CD4-positive, alpha-beta T cell treated with Interleukin-17A for 4 hours (primary cell): ENCODE measurements around the gene NOS1AP.

Experiments used
- DNase-seq: peaks from one replicate; pipeline ENCODE4 v3.0.0-alpha.2; 2020; ENCODE audit warnings: mixed read lengths

Gene NOS1AP

DNA sequence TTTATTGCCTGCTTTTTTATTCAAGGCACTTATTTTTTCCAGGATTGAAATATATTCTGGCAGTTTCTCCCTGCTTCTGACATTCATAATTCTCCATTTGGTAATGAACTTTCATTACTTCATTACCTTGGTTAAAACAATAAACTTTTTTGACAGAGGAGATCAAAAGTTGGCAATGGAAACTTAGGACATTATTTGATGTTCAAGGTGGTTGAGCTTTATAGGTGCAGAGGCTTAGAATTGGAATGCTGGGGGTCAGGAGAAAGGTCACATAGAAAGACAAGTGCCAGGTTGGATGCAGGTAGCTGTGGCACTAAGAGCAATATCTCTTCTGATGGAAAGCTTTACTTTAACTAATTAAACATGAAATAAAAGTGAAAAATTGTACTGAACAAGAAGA is 154.8 kb downstream of the NOS1AP start:
- no peak for DNase-seq

DNA sequence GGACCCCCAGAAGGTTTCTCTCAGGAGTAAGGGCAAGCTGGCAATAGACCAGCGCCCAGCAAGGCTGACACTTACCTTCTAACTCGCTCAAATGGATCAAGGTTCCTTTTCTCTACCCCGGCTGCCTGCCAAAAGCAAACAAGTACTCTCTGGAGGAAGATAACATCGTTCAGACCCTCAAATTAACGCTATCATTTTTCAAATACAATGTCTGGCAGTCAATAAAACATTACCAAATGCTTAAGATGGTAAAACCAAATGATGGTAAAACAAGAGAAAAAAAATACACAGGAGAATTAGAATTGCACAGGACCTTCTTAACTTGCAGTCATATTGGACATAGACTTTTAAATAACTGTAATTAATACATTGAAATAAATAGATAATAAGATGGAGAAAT is 159.1 kb downstream of the NOS1AP start:
- no peak for DNase-seq

DNA sequence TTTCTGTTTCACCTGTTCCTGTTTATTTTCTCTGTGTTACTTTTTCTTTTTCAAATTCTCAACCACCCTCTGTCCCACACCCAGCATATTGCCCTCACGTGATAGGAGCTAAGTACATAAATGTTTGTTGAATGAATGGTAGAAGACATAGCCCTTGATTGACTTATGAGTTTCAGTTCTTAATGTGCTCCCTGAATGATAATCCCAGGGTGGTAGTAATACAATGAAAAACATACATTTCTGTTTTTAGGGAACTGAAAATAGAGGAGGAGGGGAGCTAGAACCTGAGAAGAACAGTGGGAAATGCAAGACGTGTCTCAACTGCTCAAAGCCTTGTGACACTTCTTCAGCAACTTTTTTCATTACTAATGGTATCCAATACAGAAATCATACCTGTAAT is 160.1 kb downstream of the NOS1AP start:
- DNase-seq, result no peak

DNA sequence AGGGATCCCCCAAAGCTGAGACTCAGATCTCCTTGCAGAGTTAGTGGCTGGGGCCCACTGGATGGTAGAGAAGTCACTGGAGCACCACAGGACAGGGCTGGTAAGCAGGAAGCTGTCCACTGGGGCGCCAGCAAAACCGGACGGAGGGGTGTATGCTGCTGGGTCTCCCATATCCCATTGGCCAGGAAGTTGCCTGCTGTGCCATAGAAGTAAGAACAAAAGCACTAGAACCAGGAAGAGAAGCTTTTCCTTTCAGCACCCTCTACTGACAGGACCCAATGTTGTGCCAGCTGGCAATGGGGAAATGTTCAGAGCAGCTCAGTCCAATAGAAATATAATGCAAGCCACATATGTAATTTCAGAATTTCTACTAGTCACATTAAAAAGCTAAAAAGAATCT is 160.6 kb downstream of the NOS1AP start:
- no peak for DNase-seq

- no peak for DNase-seq
Observed at GRCh38 chr1:162230517-162230916, 161.0 kb downstream of the NOS1AP start.

DNA sequence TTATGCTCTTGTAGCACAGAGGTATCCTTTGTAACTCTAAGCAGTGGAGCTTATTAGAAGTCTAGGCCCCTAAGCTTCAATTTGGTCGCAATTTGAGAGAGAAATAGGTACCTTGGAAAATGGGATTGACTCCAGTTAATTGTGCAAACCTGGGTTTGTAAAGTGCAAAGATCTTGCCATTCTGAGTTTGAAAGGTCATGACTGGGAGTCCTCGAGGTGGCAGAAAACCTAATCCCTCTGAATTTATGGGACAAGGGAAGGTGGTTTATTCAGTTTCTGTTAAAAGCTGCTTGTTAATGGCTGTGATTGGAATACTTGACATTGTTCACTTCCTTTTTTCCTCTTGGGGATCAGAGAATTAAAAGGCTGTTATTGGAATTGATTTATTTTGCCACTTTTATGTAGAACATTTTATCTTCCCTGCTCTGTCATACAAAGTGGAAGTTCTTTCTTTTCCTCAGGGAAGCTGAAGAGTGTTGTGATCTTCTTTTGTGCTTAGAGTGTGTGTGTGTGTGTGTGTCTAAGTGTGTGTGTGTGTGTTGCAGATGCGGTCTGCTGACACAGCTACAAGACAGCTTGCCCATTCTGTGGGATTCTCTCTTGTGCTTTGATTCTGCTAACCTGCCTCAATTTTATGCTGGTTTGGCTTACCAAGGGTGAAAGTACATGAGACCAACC is 162.7 kb downstream of the NOS1AP start:
- no peak for DNase-seq

DNA sequence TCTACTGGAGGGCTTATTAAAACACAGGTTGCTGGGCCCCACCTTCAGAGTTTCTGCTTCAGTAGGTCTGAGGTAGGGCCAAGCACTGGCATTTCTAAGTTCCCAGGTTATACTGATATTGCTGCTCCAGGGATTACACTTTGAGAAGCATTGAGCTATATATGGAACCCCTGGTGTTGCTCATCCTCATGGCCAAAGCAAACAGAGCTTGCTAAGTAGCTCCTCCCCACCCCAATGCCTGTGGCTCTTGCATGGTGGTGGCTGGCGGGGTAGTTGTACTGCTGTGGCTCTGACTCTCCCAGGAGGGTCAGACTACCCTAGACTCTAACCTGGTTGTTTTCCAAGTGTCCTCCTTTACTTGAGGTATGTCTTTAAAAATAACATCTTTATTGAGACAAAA is 163.6 kb downstream of the NOS1AP start:
- DNase-seq, result no peak

- no peak for DNase-seq
Observed at GRCh38 chr1:162233937-162234336, 164.4 kb downstream of the NOS1AP start.

GRCh38 chr1:162234571-162234970 is 165.1 kb downstream of the NOS1AP start:
- DNase-seq, result no peak

- DNase-seq, result no peak
Observed at GRCh38 chr1:162235241-162235800, 165.8 kb downstream of the NOS1AP start.

- no peak for DNase-seq
Observed at GRCh38 chr1:162236201-162236600, 166.7 kb downstream of the NOS1AP start.

DNA sequence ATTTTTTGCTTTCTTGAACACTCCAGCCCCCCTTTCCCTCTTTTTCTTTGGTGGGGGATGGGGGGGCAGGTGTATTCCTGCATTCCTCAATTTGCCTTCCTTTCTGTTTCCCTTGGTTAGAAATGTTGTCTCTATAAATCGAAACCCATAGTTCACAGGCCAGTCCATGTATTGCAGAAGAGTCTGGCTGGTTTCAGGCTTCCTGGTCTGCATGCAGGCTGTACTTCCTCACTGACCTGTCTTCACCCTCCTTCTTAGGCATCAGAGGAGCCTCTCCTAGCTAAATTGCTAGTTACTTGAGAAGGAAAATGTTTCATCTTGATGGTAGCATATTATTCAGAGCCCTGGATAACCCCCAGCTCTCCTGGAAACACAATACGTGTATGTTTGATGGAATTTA is 167.1 kb downstream of the NOS1AP start:
- DNase-seq, result no peak

GRCh38 chr1:162240577-162240976 is 171.1 kb downstream of the NOS1AP start:
- DNase-seq, result no peak

DNA sequence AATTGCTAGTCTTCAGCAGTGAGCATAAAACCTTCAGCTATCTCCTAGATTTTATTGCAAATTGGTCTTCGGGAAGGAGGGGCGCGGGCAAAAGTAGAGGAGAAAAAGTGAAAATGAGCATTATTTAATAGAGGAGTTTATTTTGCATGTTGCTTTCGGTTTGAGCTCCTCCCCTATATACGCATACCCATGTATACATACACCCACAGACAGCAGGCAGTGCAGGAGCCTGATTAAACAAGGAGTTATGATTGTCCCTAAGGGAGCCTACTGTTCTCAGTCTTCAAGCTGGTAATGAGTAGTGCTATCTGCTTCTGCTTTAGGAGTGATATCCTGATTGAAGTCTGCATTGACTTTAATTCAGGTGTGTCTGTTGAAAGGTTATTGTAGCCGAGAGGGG is 173.3 kb downstream of the NOS1AP start:
- no peak for DNase-seq

- DNase-seq, result no peak
Observed at GRCh38 chr1:162248854-162249535, 179.5 kb downstream of the NOS1AP start.

GRCh38 chr1:162250004-162250730 is 180.7 kb downstream of the NOS1AP start:
- no peak for DNase-seq

DNA sequence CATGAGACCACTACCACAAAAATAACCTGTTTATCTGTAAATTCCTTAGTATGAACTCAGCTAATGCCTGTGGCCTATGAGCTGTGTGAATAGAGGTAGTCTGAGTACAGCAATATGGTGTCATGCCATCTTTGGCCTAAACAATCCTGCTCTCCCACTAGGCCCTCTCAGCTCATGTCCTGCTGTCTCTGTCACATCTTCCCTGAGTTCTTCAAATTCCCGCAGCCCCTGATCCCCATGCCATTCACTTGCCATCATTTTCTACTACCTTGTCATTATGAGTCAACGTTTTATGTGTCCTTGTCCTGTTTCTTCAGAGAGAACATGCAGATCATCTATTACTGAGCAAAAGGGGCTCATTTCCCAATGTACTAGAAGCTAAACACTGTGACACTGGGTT is 181.6 kb downstream of the NOS1AP start:
- DNase-seq, result no peak

DNA sequence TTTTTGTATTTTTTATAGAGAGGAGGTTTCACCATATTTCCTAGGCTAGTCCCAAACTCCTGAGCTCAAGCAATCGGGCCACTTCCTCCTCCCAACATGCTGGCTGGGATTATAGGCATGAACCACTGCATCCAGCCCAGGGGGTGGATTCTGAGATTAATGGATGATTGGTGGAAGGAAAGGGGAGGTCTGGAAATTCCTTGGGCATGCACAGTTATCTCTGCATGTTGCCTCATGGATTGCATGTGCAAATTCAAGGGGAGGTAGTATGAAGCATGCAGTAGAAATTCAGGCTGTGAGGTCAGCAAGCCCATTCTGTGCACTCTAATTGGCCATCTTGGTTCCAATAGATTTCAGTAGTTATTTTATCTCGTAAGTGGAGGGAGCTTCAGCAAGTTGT is 182.7 kb downstream of the NOS1AP start:
- DNase-seq, result no peak

DNA sequence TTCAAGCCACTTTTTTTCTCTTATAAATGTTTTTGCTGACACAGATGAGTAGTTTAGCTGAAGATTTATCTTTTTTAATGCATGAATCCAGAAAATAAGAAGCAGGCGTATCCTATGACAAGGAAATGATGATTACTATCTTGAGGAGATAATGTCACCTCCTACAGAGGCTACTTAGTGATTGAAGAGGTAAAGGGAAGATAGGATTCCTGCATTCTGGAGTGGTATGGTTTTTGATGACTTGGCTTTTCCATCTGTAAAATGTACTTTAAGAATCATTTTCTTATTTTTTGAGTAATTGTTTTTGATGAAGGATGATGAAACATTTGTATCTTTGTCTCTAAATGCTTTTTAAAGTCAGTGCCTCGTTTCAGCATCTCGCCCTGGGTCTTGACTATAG is 184.3 kb downstream of the NOS1AP start:
- DNase-seq, result no peak

- DNase-seq, result no peak
Observed at GRCh38 chr1:162256287-162256686, 186.8 kb downstream of the NOS1AP start.

- no peak for DNase-seq
Observed at GRCh38 chr1:162258394-162258793, 188.9 kb downstream of the NOS1AP start.

DNA sequence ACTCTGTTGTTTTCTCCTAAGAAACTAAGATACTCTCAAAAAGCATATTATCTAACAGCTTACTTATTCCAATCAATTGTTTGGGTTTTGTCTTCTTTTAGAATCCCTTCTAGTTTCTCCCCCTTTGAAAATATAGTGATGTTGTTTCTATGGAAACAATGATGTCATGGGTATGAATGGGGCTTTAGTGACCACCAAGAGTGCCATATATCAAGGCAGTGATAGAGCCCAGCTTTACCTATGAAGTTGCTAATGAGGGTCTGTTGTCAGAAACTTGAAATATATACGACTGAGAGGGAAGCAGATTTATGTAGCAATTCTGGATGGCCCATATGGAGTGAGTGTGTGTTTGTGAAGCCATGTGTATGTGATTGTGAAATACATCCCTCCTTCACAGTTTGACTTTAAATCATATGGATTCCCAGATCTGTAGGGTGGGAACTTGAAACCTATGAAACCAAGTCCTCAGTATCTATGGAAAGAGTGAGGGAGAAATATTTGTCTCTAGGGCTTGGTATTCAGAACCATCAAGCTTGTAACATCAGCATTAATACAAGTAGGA is 190.5 kb downstream of the NOS1AP start:
- DNase-seq, result no peak

DNA sequence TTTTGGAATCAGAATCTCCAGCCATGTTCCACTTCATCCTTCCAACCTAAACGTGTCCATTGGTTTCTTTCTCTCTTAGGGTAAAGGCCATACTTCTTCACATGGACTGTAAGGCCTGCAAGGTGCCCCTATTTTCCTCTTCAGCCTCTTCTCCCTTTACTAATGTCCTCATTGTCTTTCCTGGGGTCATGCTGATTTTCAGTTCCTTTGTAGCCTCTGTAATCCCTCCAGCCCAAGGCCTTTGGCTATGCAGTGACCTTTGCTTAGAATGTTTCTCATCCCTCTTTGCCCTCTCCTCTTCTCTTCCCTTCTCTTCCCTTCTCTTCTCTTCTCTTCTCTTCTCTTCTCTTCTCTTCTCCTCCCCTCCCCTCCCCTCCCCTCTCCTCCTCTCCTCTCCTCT is 194.6 kb downstream of the NOS1AP start:
- DNase-seq, result no peak

DNA sequence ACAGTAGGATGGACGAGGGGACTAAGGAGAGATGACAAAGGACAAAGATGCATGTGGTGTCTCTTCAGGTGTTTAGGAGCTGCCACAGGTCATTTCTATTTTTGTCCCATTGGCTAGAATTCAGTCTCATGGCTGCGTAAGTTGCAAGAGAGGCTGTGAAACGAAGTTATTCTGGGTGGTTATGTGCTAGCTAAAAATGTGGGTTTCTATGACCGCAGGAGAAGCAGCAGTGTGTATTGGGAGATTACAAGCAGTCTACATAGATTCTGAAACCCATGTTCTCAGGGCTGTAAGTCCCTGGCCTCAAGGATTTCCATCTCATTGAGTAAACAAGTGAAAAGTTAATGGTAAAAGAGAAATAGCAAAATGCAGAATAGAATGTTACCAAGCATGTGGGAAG is 196.5 kb downstream of the NOS1AP start:
- DNase-seq, result no peak
